Neuronal stem cell (in vitro differentiated cells): ENCODE results near the gene TNIK.

Experiments
- DNase-seq: peaks from one replicate; pipeline ENCODE4 v3.0.0-alpha.2; 2013; ENCODE audit warnings: low spot score
- H2AFZ ChIP-seq: one replicate; pipeline ENCODE4 v1.6.1; 2013; ENCODE audit warnings: mild to moderate bottlenecking, low read length, inconsistent platforms
- H2AK5ac ChIP-seq: 2 replicates; pipeline ENCODE4 v1.6.1; 2013; ENCODE audit warnings: low read depth, mild to moderate bottlenecking, inconsistent platforms, low read length, moderate library complexity, mixed read lengths
- H2BK120ac ChIP-seq: 2 replicates; pipeline ENCODE4 v1.6.1; 2013; ENCODE audit warnings: low read depth, mild to moderate bottlenecking, inconsistent platforms, low read length, moderate library complexity, mixed read lengths
- H2BK12ac ChIP-seq: one replicate; pipeline ENCODE4 v1.6.1; 2013; ENCODE audit warnings: low read length, inconsistent platforms
- H2BK15ac ChIP-seq: 2 replicates; pipeline ENCODE4 v1.6.1; 2013; ENCODE audit warnings: mild to moderate bottlenecking, low read length, inconsistent platforms, mixed read lengths
- H2BK5ac ChIP-seq: one replicate; pipeline ENCODE4 v1.6.1; 2013; ENCODE audit warnings: inconsistent platforms, mild to moderate bottlenecking, low read length, moderate library complexity
- H3K14ac ChIP-seq: one replicate; pipeline ENCODE4 v1.6.1; 2013; ENCODE audit warnings: low read length, inconsistent platforms
- H3K18ac ChIP-seq: 2 replicates; pipeline ENCODE4 v1.6.1; 2013; ENCODE audit warnings: low read length, inconsistent platforms
- H3K23ac ChIP-seq: 2 replicates; pipeline ENCODE4 v1.6.1; 2013; ENCODE audit warnings: low read depth, mild to moderate bottlenecking, mixed read lengths, low read length, inconsistent platforms; ENCODE audit not compliant: poor library complexity
- H3K27ac ChIP-seq: replicated peaks from 3 replicates; pipeline ENCODE4 v1.5.1; 2013; ENCODE audit warnings: low read length, inconsistent platforms
- H3K27me3 ChIP-seq, 3 experiments: 2 replicates each; pipeline ENCODE4 v1.6.1; 2013; ENCODE audit warnings: low read length in 3 of 3, mild to moderate bottlenecking in 2 of 3, inconsistent platforms in 1 of 3, low read depth in 1 of 3, mixed read lengths in 1 of 3, moderate library complexity in 1 of 3; ENCODE audit not compliant: control insufficient read depth in 3 of 3, insufficient read depth in 3 of 3
- H3K36me3 ChIP-seq, 2 donors: replicated peaks in 1 of 2; 2 replicates each; pipeline ENCODE4 v1.6.1; 2013; ENCODE audit warnings: low read length in 2 of 2; ENCODE audit not compliant: control insufficient read depth in 2 of 2, insufficient read depth in 2 of 2
- H3K4ac ChIP-seq: 2 replicates; pipeline ENCODE4 v1.6.1; 2013; ENCODE audit warnings: inconsistent platforms, mild to moderate bottlenecking, low read length, moderate library complexity
- H3K4me1 ChIP-seq, 2 donors: 1 replicate in 1 of 2; 2 replicates in 1 of 2; pipeline ENCODE4 v1.6.1; 2013; ENCODE audit warnings: low read length in 2 of 2, low read depth in 1 of 2; ENCODE audit not compliant: control insufficient read depth in 2 of 2, insufficient read depth in 1 of 2
- H3K4me2 ChIP-seq: one replicate; pipeline ENCODE4 v1.6.1; 2013; ENCODE audit warnings: mild to moderate bottlenecking, low read length, inconsistent platforms; ENCODE audit not compliant: insufficient read depth, poor library complexity, severe bottlenecking
- H3K4me3 ChIP-seq, 2 donors: 2 replicates each; pipeline ENCODE4 v1.5.1; 2013; ENCODE audit warnings: low read length in 2 of 2, mild to moderate bottlenecking in 2 of 2, inconsistent platforms in 1 of 2, moderate library complexity in 1 of 2
- H3K79me1 ChIP-seq: one replicate; pipeline ENCODE4 v1.6.1; 2013; ENCODE audit warnings: low read depth, mild to moderate bottlenecking, inconsistent platforms, low read length, moderate library complexity
- H3K9ac ChIP-seq: one replicate; pipeline ENCODE4 v1.6.1; 2013; ENCODE audit warnings: mild to moderate bottlenecking, low read depth, low read length, inconsistent platforms; ENCODE audit not compliant: poor library complexity
- H3K9me3 ChIP-seq, 2 donors: replicated peaks in 1 of 2; 2 replicates each; pipeline versions ENCODE3 to v1.6.1; 2013; ENCODE audit warnings: low read length in 2 of 2, mild to moderate bottlenecking in 2 of 2, inconsistent platforms in 1 of 2, low read depth in 1 of 2, mixed read lengths in 1 of 2, moderate library complexity in 1 of 2; ENCODE audit not compliant: control insufficient read depth in 2 of 2, insufficient read depth in 1 of 2
- H4K8ac ChIP-seq: one replicate; pipeline ENCODE4 v1.6.1; 2013; ENCODE audit warnings: low read depth, mild to moderate bottlenecking, inconsistent platforms, low read length, moderate library complexity
- H4K91ac ChIP-seq: one replicate; pipeline ENCODE4 v1.6.1; 2013; ENCODE audit warnings: low read length, low read depth, mild to moderate bottlenecking, inconsistent platforms; ENCODE audit not compliant: poor library complexity
- WGBS, 2 donors: extraction: QIAGEN DNeasy Blood & Tissue Kit; methylation state at CpG; one replicate each; pipeline ENCODE4 v1.1.7; 2013; ENCODE audit warnings: missing lambda C conversion rate in 2 of 2, mixed read lengths in 1 of 2; ENCODE audit not compliant: insufficient read length in 2 of 2, insufficient replicate concordance in 1 of 2; ENCODE audit errors: extremely low coverage in 2 of 2; 5-methylcytosine and 5-hydroxymethylcytosine counted together

The TNIK gene

DNA sequence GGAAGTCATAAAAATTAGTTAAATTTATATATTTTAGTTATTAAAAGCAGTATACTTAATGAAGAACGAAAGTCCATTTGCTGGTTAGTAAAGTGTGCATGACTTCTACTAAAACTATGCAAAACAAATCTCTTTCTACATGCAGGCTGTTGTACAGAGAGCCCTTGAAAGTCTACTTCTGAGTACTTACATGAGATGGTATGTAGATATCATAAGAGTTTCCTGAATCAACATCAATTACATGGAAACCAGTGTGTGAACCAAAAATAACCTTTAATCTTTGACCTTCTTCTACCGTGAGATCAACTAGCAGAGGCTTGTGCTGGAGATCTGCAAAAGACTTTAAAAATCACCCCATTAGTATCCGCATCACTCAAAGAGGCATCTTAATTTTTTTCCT lies 391.5 kb downstream of the TNIK start:
- no peak overlapping the region for H3K4me3 ChIP-seq
- no peaks in the 10 kb centered on the region for H3K9me3 ChIP-seq
- no peaks in the 10 kb centered on the region for H3K79me1 ChIP-seq
- no peak overlapping the region for H2AFZ ChIP-seq
- H3K36me3 ChIP-seq: peaks cover 0 to 84% of the 10 kb centered on the region in 2 donors
- no CpG with 5 or more reads among the region's 3 CpGs for WGBS, 2 donors
- no peak overlapping the region for H2BK15ac ChIP-seq
- no peak overlapping the region for H2AK5ac ChIP-seq
- no peak overlapping the region for H3K23ac ChIP-seq
- H3K9ac ChIP-seq: no peak overlapping the region
- H2BK120ac ChIP-seq: no peak overlapping the region
- no peak overlapping the region for H2BK12ac ChIP-seq
- H4K91ac ChIP-seq: no peak overlapping the region
- no peak overlapping the region for H3K14ac ChIP-seq
- H2BK5ac ChIP-seq: no peak overlapping the region
- no peaks in the 10 kb centered on the region for H3K4me1 ChIP-seq
- no peak for DNase-seq
- no peak overlapping the region for H3K4ac ChIP-seq
- no peaks in the 10 kb centered on the region for H3K27me3 ChIP-seq
- H3K4me2 ChIP-seq: no peak overlapping the region
- H3K27ac ChIP-seq: no peak overlapping the region
- no peak overlapping the region for H3K18ac ChIP-seq
- no peak overlapping the region for H4K8ac ChIP-seq

DNA sequence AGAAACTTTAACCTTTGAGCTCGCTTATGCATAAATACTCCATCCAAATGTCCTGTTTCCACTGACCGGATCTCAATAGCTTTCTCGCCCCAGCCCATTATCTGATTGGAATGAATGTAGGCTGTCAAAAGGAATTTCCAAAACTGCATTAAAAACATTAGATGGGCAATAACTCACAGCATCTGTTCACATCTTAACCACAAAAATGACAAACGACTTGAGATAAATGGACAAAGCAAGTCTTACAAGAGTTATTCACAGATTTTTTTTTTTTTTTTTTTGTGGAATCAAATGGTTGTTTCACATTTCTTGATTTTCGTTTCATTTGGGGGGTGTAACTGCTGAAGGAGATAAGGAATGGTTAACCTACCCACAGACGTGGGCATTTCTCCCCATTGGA lies 394.0 kb downstream of the TNIK start:
- no peak overlapping the region for H2AK5ac ChIP-seq
- no peak overlapping the region for H2BK5ac ChIP-seq
- no peak overlapping the region for H2BK15ac ChIP-seq
- H3K27me3 ChIP-seq: no peaks in the 10 kb centered on the region
- no peak overlapping the region for H3K18ac ChIP-seq
- H3K4me3 ChIP-seq: no peak overlapping the region
- H3K79me1 ChIP-seq: no peaks in the 10 kb centered on the region
- no peak overlapping the region for H3K14ac ChIP-seq
- no CpG with 5 or more reads among the region's 6 CpGs for WGBS, 2 donors
- H2BK120ac ChIP-seq: no peak overlapping the region
- H3K4me2 ChIP-seq: no peak overlapping the region
- no peak overlapping the region for H2BK12ac ChIP-seq
- H3K23ac ChIP-seq: no peak overlapping the region
- no peaks in the 10 kb centered on the region for H3K4me1 ChIP-seq
- H4K91ac ChIP-seq: no peak overlapping the region
- H3K36me3 ChIP-seq: peaks cover 0 to 98% of the 10 kb centered on the region in 2 donors
- H2AFZ ChIP-seq: no peak overlapping the region
- no peaks in the 10 kb centered on the region for H3K9me3 ChIP-seq
- DNase-seq: no peak
- no peak overlapping the region for H3K9ac ChIP-seq
- H4K8ac ChIP-seq: no peak overlapping the region
- no peak overlapping the region for H3K27ac ChIP-seq
- H3K4ac ChIP-seq: no peak overlapping the region

DNA sequence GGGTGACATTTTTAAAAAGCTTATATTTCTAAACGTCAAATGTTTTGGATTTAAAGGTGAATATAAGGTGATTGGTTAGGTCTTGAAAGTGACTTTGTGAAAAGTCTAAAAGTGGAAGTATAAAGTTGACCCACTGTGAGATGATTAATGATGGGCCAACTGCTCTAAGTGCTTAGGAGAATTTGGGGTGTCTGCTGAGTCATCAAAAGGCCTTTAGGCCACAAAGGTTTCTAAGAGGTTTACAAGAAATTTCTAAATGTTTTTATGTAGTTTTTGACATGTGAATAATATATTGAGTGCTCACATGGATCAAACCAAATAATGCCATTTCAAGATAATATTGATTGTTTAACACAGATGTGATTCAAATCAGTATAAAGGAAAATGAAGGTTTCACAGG lies 394.5 kb downstream of the TNIK start:
- Histone ChIP-seq H3K9ac (no peak overlapping the region), H3K9me3 (no peaks in the 10 kb centered on the region), H2BK5ac (no peak overlapping the region), H3K4me2 (no peak overlapping the region), H3K36me3 (peaks cover 0 to 95% of the 10 kb centered on the region in 2 donors), H3K27ac (no peak overlapping the region), H2BK12ac (no peak overlapping the region), H3K14ac (no peak overlapping the region), H3K18ac (no peak overlapping the region), H3K27me3 (no peaks in the 10 kb centered on the region), H4K91ac (no peak overlapping the region), H2AFZ (no peak overlapping the region), H2BK15ac (no peak overlapping the region), H2BK120ac (no peak overlapping the region), H3K79me1 (no peaks in the 10 kb centered on the region), H3K4me1 (no peaks in the 10 kb centered on the region), H3K23ac (no peak overlapping the region), H3K4ac (no peak overlapping the region), H4K8ac (no peak overlapping the region), H3K4me3 (no peak overlapping the region), H2AK5ac (no peak overlapping the region)
- no peak for DNase-seq
- 100% methylated on average over 1 of the region's 1 CpG; no CpG with 5 or more reads in 1 of the 2 donors for WGBS, 2 donors

DNA sequence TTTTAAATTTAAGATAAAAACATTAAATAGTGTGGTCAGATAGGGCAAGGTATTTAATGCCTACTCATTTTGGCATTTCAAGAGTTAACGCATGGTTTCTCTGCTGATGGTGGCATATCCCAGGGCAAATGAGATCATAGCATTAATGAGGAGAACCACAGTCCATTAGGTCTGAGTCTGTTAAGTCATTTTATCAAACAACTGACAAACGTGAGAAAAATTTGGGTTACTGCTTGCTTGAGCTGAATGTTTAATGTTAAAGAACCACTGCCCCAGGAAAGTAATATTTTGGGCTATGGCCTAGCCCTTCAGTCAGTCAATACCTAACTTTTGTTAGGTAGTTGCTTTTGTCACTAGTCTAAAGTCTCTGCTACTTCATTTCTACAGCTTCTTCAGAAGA lies 395.7 kb downstream of the TNIK start:
- Histone ChIP-seq H3K18ac (no peak overlapping the region), H3K23ac (no peak overlapping the region), H4K91ac (no peak overlapping the region)

More for the DNA sequence above, 395.7 kb downstream of the TNIK start:
- H2BK12ac ChIP-seq: no peak overlapping the region
- H3K79me1 ChIP-seq: no peaks in the 10 kb centered on the region
- no peak for DNase-seq
- H2AFZ ChIP-seq: no peak overlapping the region
- H3K4ac ChIP-seq: no peak overlapping the region
- no peak overlapping the region for H2AK5ac ChIP-seq
- H4K8ac ChIP-seq: no peak overlapping the region
- no peak overlapping the region for H3K4me3 ChIP-seq
- no peaks in the 10 kb centered on the region for H3K9me3 ChIP-seq
- H3K9ac ChIP-seq: no peak overlapping the region
- H2BK15ac ChIP-seq: no peak overlapping the region
- H3K36me3 ChIP-seq: peaks cover 0 to 82% of the 10 kb centered on the region in 2 donors
- no peak overlapping the region for H2BK5ac ChIP-seq
- no peak overlapping the region for H2BK120ac ChIP-seq
- no peak overlapping the region for H3K14ac ChIP-seq
- no peak overlapping the region for H3K4me2 ChIP-seq
- no peaks in the 10 kb centered on the region for H3K4me1 ChIP-seq
- no peak overlapping the region for H3K27ac ChIP-seq
- no CpG with 5 or more reads among the region's 2 CpGs for WGBS, 2 donors
- H3K27me3 ChIP-seq: no peaks in the 10 kb centered on the region
